ES-I3 (cell line): Measurements from ENCODE around the gene OGFRL1.
A peak's percentile ranks its signal among the peaks of the same experiment; 100 is the strongest.
"Not testable (repeated sequence)": the region's sequence is repeated elsewhere in the genome, so short reads cannot be mapped to it uniquely, and the experiment has no call there.

ENCODE experiments used
- H3K36me3 ChIP-seq: 2 replicates; pipeline ENCODE4 v1.6.1; 2013; ENCODE audit warnings: mild to moderate bottlenecking, low read length, control low read depth, moderate library complexity; ENCODE audit not compliant: insufficient read depth
- H3K4me1 ChIP-seq: 2 replicates; pipeline ENCODE4 v1.6.1; 2013; ENCODE audit warnings: mild to moderate bottlenecking, control low read depth, low read length; ENCODE audit not compliant: insufficient read depth
- H3K9ac ChIP-seq: 2 replicates; pipeline ENCODE4 v1.6.1; 2013; ENCODE audit warnings: low read depth, mild to moderate bottlenecking, low read length, moderate library complexity
- H3K9me3 ChIP-seq: 2 replicates; pipeline ENCODE4 v1.6.1; 2013; ENCODE audit warnings: mild to moderate bottlenecking, low read length, moderate library complexity; ENCODE audit not compliant: control insufficient read depth, insufficient read depth

The OGFRL1 gene

DNA sequence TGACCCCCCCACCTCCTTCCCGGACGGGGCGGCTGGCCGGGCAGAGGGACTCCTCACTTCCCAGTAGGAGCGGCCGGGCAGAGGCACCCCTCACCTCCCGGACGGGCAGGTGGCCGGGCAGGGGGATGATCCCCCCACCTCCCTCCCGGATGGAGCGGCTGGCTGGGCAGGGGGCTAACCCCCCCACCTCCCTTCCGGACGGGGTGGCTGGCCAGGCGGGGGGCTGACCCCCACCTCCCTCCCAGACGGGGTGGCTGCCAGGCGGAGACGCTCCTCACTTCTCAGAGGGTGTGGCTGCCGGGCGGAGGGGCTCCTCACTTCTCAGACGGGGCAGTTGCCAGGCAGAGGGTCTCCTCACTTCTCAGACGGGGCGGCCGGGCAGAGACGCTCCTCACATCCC, 22.2 kb upstream of the OGFRL1 start:
- H3K9ac ChIP-seq, H3K36me3 ChIP-seq, H3K9me3 ChIP-seq, H3K4me1 ChIP-seq: not testable (repeated sequence)

- peaks cover 7% of the 10 kb centered on the region; the same call in 1 of the 2 replicates for H3K9me3 ChIP-seq
- H3K9ac ChIP-seq: no peak overlapping the region
- no peaks in the 10 kb centered on the region for H3K36me3 ChIP-seq
- H3K4me1 ChIP-seq: no peaks in the 10 kb centered on the region
These were observed 19.7 kb upstream of the OGFRL1 start for GRCh38 chr6:71268735-71269437.

GRCh38 chr6:71277926-71278600, 10.5 kb upstream of the OGFRL1 start:
- no peaks in the 10 kb centered on the region for H3K36me3 ChIP-seq
- H3K9me3 ChIP-seq: no peaks in the 10 kb centered on the region
- peaks cover under 1% of the 10 kb centered on the region; the same call in 1 of the 2 replicates for H3K4me1 ChIP-seq
- H3K9ac ChIP-seq: no peak overlapping the region

- Histone ChIP-seq H3K4me1 (peaks cover 8% of the 10 kb centered on the region; the same call in 1 of the 2 replicates), H3K36me3 (no peaks in the 10 kb centered on the region), H3K9ac (no peak overlapping the region), H3K9me3 (no peaks in the 10 kb centered on the region)
These were observed 9.3 kb upstream of the OGFRL1 start for GRCh38 chr6:71279321-71279720.

GRCh38 chr6:71279740-71280139, 8.9 kb upstream of the OGFRL1 start:
- H3K9me3 ChIP-seq: no peaks in the 10 kb centered on the region
- no peak overlapping the region for H3K9ac ChIP-seq
- H3K36me3 ChIP-seq: no peaks in the 10 kb centered on the region
- H3K4me1 ChIP-seq: peaks cover 8% of the 10 kb centered on the region; the same call in 1 of the 2 replicates

DNA sequence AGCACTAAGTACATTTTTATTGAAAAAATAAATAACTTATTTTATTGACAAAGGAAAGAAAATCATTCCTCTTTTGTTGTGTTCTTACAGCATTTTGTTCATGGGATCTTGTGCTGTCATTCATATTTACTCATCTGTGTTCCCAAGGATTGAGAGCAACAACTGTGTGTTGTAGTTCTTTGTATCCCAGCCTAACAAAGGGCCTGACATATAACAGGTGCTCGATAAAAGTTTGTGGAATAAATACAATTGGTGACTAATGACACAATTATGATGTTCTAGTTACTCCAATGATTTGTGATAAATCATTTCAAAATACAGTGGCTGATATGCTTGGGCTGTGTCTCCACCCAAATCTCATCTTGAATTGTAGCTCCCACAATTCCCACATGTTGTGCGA, 7.9 kb upstream of the OGFRL1 start:
- Histone ChIP-seq H3K9ac (no peak overlapping the region), H3K4me1 (peaks cover 8% of the 10 kb centered on the region; the same call in 1 of the 2 replicates), H3K36me3 (no peaks in the 10 kb centered on the region), H3K9me3 (no peaks in the 10 kb centered on the region)

- Histone ChIP-seq H3K4me1 (peaks cover 8% of the 10 kb centered on the region), H3K36me3 (no peaks in the 10 kb centered on the region), H3K9ac (no peak overlapping the region), H3K9me3 (no peaks in the 10 kb centered on the region)
These were observed 3.8 kb upstream of the OGFRL1 start for GRCh38 chr6:71284785-71285184.

DNA sequence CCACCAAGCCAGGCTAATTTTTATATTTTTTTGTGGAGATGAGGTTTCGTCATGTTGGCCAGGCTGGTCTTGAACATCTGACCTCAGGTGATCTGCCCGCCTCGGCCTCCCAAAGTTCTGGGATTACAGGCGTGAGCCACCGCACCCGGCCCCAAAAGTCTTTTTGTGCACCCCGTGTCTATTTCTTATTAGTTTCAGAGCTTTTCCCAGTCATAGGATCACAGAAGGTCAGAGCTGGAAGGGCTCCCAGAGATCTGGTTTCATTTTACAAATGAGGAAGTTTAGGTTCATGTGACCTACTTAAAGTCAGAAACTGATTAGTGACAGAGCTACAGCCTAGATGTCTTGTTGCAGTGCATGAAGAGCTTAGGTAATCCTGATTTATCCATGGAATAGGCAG, 1.6 kb upstream of the OGFRL1 start:
- H3K9ac ChIP-seq: no peak overlapping the region
- H3K9me3 ChIP-seq: no peaks in the 10 kb centered on the region
- no peaks in the 10 kb centered on the region for H3K36me3 ChIP-seq
- H3K4me1 ChIP-seq: peaks cover 31% of the 10 kb centered on the region

- H3K9me3 ChIP-seq: no peaks in the 10 kb centered on the region
- H3K9ac ChIP-seq: peak overlapping the region; percentile 75
- H3K4me1 ChIP-seq: peaks cover 33% of the 10 kb centered on the region
- H3K36me3 ChIP-seq: no peaks in the 10 kb centered on the region
These were observed 734 bp upstream of the OGFRL1 start for GRCh38 chr6:71287926-71288227.

- Histone ChIP-seq H3K4me1 (peaks cover 24% of the 10 kb centered on the region), H3K9me3 (no peaks in the 10 kb centered on the region), H3K36me3 (no peaks in the 10 kb centered on the region), H3K9ac (peak overlapping the region; percentile 75)
These were observed 609 bp downstream of the OGFRL1 start for GRCh38 chr6:71289039-71289801.

GRCh38 chr6:71289802-71290175, 1.2 kb downstream of the OGFRL1 start:
- peaks cover 24% of the 10 kb centered on the region for H3K4me1 ChIP-seq

DNA sequence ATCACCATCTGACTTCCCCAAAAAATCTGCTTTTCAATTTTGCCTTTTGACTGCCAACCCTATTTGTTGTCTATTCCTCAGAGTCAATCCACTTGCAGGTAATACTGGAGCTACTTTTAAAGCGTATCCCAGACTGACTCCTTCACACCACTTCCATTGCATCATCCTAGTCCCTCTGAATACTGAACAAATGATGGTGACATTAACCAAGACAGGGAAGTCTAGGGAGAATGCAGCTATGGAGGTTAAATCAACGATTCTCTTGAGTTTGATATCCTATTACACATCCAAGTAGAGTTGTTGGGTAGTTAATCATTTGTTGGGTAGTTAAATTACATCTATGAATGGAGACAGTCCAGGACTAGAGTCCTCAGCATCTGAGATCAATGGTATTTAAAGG, 2.0 kb downstream of the OGFRL1 start:
- Histone ChIP-seq H3K4me1 (peaks cover 24% of the 10 kb centered on the region), H3K9ac (no peak overlapping the region), H3K9me3 (no peaks in the 10 kb centered on the region), H3K36me3 (peaks cover 3% of the 10 kb centered on the region; the same call in 1 of the 2 replicates)

More at GRCh38 chr6:71289802-71290175, 1.2 kb downstream of the OGFRL1 start:
- no peaks in the 10 kb centered on the region for H3K36me3 ChIP-seq
- peak overlapping the region; percentile 75; the same call in 1 of the 2 replicates for H3K9ac ChIP-seq
- H3K9me3 ChIP-seq: no peaks in the 10 kb centered on the region

DNA sequence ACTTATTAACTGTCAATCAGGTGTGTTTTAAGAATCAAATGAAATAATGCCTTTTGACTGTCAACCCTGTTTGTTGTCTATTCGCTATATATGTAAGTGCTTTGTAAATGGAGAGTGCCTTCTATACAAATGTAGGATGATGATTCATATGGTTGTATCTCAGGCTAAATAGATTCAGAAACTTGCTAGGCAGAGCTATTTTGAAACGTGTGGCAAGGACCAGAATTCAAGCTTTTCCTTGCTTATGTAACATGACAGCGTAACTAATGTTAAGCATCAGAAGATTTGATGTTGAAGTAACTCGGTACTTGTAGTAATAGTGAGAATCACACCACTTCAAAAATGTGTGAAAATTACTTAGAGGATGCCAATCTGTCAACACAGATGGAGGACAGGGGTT, 3.4 kb downstream of the OGFRL1 start:
- Histone ChIP-seq H3K9me3 (no peaks in the 10 kb centered on the region), H3K4me1 (peaks cover 24% of the 10 kb centered on the region), H3K9ac (no peak overlapping the region), H3K36me3 (peaks cover 3% of the 10 kb centered on the region; the same call in 1 of the 2 replicates)

GRCh38 chr6:71294121-71294523, 5.5 kb downstream of the OGFRL1 start:
- Histone ChIP-seq H3K36me3 (peaks cover 3% of the 10 kb centered on the region; the same call in 1 of the 2 replicates), H3K9me3 (no peaks in the 10 kb centered on the region), H3K4me1 (peaks cover 36% of the 10 kb centered on the region; the same call in 1 of the 2 replicates), H3K9ac (no peak overlapping the region)
